ENCODE results near the gene MYL12B.

MYL12B gene

DNA sequence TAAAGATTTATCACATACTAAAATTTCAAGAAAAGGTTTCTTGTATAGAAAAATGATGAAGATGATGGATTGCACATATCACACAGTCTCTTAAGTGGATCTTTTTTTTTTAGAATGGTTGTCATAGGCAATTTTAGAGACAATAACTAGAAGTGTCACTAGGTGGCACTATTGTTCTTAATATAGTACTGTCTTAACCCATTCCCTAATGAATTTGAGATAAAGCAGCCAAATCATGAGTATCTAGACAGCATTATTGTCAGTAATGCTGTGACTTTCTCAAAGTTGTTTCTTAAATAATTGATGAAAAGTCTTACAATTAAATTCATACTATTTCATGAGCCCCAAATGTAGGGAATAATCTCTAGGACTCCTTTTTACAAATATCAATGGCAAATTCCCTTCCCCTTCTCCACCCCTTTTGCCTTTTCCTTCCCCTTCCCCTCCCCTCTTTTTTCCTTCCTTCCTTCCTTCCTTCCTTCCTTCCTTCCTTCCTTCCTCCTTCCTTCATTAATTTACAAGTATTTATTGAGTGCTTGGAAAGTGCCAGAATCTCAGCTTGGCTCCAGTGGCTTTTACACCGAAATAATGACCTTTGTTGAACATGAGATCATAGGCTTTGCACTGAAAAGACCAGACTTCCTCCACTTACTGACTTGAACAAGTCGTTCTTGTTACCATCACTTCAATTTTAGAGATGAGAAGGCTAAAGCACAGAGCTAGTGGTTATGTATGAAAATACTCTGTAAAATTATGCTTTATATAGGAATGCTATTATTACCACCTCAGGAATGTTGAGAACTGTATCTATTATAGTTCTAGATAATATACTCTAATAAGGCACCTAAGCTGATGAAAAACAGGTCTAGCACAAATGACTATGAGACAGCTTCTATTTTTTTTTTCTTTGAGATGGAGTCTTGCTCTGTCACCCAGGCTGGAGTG, 19.8 kb downstream of the MYL12B start:
- Mint-ChIP-seq H3K9me3 (peaks cover 11% of the 10 kb centered on the region), H3K27me3 (ENCODE audit: low read depth) (no peaks in the 10 kb centered on the region), H3K4me1 (peaks cover 18% of the 10 kb centered on the region), H3K36me3 (ENCODE audit: low read depth) (peaks cover 24% of the 10 kb centered on the region), H3K4me3 (no peak overlapping the region), H3K27ac (peak overlapping the region in 2 of 3 experiments; percentile 9 to 42)
- TF ChIP-seq, protein P1, sequence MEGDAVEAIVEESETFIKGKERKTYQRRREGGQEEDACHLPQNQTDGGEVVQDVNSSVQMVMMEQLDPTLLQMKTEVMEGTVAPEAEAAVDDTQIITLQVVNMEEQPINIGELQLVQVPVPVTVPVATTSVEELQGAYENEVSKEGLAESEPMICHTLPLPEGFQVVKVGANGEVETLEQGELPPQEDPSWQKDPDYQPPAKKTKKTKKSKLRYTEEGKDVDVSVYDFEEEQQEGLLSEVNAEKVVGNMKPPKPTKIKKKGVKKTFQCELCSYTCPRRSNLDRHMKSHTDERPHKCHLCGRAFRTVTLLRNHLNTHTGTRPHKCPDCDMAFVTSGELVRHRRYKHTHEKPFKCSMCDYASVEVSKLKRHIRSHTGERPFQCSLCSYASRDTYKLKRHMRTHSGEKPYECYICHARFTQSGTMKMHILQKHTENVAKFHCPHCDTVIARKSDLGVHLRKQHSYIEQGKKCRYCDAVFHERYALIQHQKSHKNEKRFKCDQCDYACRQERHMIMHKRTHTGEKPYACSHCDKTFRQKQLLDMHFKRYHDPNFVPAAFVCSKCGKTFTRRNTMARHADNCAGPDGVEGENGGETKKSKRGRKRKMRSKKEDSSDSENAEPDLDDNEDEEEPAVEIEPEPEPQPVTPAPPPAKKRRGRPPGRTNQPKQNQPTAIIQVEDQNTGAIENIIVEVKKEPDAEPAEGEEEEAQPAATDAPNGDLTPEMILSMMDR (IDR thresholded peaks at IDR 0.05; ENCODE audit: unreplicated experiment in 3 of 3), result peak; percentile 74 to 91 (median 77)

DNA sequence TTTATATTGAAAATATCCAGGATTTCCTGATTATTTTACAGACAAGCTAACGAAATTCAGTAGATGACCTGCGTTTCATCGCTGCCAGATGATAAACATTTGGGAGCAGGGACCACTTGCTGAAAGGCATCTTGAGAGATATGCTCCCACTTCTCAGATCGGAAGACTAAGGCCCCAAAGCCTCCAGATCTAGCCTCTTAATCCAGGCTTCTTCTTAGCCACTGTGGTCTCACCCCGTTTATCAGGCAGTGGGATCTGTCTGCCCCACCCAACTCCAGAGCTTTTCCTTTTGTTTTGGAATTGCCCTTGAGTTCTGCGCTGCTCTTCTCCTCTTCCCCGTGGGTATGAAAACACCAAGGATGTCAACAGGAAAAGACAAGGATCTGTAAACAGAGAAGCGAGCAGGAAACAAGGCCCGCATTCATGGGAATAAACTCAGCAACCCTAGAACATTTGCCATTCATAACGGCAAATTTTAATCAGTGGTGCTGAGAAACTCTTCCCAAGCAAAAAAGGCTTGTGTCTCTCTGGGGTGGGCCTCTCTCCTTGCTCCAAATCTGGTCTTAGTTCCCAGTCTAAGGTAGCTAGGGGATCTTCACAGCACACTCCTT, 21.4 kb downstream of the MYL12B start:
- Mint-ChIP-seq H3K27ac (peak overlapping the region; percentile 9 to 66 (median 55)), H3K4me1 (peaks cover 18% of the 10 kb centered on the region), H3K27me3 (ENCODE audit: low read depth) (no peaks in the 10 kb centered on the region), H3K9me3 (peaks cover 14% of the 10 kb centered on the region), H3K4me3 (no peak overlapping the region), H3K36me3 (ENCODE audit: low read depth) (peaks cover 13% of the 10 kb centered on the region)
- TF ChIP-seq, protein P1 (IDR thresholded peaks at IDR 0.05; ENCODE audit: unreplicated experiment in 3 of 3), result no peak

DNA sequence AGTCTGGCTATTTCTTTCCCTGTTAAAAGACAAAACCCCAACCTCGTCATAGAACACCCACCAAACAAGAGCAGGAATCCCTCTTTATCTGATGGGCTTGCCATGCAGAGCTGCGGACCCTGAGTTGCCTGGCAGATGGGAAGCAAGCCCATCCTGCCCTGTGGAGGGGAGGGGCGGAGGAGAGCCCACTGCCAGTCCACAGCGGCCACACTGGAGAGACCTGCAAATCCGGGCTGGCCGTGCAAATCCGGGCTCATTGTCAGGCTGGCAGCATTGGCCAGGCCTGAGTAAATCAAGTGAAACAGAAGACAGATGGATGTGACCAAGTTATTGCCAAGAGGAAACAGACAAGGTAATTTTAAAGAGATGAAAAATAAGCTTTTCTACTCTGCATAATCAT, 22.0 kb downstream of the MYL12B start:
- Mint-ChIP-seq H3K36me3 (ENCODE audit: low read depth) (peaks cover 11% of the 10 kb centered on the region), H3K4me1 (peaks cover 18% of the 10 kb centered on the region), H3K4me3 (no peak overlapping the region), H3K9me3 (peaks cover 15% of the 10 kb centered on the region), H3K27ac (peak overlapping the region; percentile 9 to 66 (median 55)), H3K27me3 (ENCODE audit: low read depth) (no peaks in the 10 kb centered on the region)
- TF ChIP-seq, protein P1 (IDR thresholded peaks at IDR 0.05; ENCODE audit: unreplicated experiment in 3 of 3), result no peak

DNA sequence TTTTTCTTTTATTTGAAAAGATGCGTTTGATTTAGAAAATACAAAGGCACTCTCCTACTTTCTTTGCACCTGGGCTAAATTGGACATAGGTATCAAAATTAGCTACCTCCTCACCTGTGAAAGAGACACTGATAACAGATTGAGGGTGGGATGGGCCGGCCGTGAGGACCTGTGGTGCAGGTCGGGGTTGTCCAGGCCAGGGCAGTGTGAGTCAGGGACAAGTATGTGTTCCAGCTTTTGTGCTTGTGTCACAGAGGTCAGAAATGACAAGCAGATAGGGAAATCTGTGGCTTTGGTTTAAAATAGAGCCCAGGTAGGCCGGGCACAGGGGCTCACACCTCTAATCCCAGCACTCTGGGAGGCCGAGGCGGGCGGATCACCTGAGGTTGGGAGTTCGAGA, 22.6 kb downstream of the MYL12B start:
- no peak overlapping the region for H3K4me3 Mint-ChIP-seq
- H3K27ac Mint-ChIP-seq, result no peak overlapping the region
- no peaks in the 10 kb centered on the region for H3K27me3 Mint-ChIP-seq (ENCODE audit: low read depth)
- peaks cover 18% of the 10 kb centered on the region for H3K4me1 Mint-ChIP-seq
- TF ChIP-seq, protein P1 (IDR thresholded peaks at IDR 0.05; ENCODE audit: unreplicated experiment in 3 of 3), result no peak
- peaks cover 19% of the 10 kb centered on the region for H3K9me3 Mint-ChIP-seq
- peaks cover 12% of the 10 kb centered on the region for H3K36me3 Mint-ChIP-seq (ENCODE audit: low read depth)

DNA sequence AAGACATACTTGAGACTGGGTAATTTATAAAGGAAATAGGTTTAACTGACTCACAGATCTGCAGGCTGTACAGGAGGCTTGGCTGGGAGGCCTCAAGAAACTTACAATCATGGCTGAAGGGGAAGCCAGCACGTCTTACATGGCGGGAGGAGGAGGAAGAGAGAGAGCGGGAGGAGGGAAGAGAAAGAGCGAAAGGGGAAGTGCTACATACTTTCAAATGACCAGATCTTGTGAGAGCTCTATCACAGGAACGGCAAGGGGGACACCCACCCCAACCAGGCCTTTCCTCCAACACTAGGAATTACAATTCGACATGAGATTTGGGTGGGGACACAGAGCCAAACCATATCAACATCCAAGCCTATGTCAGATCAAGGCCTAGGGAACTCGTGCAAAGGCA, 24.2 kb downstream of the MYL12B start:
- H3K27ac Mint-ChIP-seq, result no peak overlapping the region
- no peak overlapping the region for H3K4me3 Mint-ChIP-seq
- H3K27me3 Mint-ChIP-seq (ENCODE audit: low read depth), result no peaks in the 10 kb centered on the region
- peaks cover 19% of the 10 kb centered on the region for H3K36me3 Mint-ChIP-seq (ENCODE audit: low read depth)
- TF ChIP-seq, protein P1 (IDR thresholded peaks at IDR 0.05; ENCODE audit: unreplicated experiment in 3 of 3), result no peak
- H3K4me1 Mint-ChIP-seq, result peaks cover 18% of the 10 kb centered on the region
- H3K9me3 Mint-ChIP-seq, result peaks cover 27% of the 10 kb centered on the region

All from nephron (organoid).